GM18517 (cell line): ENCODE data around the gene ARHGAP8.

Source experiments
- ATAC-seq: cut with Tn5 transposase; IDR thresholded peaks from one replicate; pipeline ENCODE4 v1.9.1; 2021; ENCODE audit warnings: mild to moderate bottlenecking, moderate library complexity; ENCODE audit not compliant: unreplicated experiment

Gene ARHGAP8

DNA sequence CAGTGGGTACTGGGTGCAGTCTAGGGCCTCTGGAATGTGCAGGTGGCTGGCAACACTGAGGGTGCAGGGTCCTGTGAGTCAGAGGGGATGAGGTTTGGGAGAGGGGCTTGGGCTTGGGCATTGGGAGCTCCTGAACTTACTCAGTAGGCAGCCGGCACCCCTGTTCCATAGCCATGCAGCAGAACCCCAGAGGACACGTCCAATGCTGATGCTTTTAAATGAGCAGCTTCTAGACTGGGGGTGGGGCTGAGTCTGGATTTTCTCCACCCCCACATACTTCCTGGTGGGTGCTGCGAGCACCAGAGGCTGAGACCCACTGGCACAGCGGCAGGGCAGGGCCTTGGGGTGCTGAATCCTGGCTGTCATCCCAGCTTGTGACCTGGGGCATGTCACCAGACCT lies 71.4 kb downstream of the ARHGAP8 start:
- ATAC-seq, result no peak

DNA sequence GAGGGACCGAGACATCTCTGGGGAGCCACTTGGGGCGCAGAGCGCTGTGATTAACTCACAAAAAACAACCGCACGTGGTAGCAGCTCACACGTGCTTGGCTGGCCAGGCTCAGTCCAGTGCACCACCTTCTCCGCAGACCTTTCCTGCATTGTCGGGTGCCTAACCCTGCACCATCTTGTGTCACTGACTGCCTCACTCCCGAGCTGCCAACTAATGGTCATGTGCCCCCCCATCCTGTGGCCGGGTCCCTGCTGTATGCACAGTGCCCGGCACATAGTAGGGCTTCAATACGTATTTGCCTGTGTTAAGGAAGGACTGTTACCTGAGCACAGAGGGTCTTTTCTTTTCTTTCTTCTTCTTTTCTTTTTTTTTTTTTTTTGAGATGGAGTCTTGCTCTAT lies 71.9 kb downstream of the ARHGAP8 start:
- no peak for ATAC-seq

DNA sequence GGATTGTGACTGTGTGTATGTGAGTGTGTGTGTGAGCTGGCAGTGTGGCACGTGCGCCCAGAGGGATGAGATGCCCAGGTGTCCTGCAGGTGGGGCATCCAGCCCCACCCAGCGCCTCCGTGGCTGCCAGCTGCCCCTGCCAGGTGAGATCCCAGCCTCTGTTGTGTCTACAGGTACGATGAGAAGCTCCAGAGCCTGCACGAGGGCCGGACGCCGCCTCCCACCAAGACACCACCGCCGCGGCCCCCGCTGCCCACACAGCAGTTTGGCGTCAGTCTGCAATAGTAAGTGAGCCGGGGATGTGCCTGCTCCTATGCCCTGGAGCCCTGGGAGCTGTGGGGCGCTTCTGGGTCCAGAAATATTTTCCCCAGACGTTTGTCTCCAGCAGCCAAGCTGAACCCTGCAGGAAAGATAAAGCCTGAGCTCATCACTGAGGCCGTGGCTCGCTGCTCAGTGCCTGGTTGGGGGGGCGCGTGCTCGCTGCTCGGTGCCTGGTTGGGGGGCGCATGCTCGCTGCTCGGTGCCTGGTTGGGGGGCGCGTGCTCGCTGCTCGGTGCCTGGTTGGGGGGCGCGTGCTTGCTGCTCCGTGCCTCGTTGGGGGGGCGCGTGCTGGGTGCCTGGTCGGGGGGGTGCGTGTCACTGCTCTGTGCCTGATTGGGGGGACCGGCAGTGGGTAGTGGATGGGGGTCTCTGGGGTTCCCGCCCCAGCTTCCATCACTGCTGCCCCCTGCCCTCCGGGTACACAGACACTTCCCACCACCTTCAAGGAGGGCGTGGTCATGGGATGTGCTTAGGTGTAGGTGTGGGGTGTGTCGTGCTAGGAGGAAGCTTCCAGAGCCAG lies 73.2 kb downstream of the ARHGAP8 start:
- no peak for ATAC-seq

DNA sequence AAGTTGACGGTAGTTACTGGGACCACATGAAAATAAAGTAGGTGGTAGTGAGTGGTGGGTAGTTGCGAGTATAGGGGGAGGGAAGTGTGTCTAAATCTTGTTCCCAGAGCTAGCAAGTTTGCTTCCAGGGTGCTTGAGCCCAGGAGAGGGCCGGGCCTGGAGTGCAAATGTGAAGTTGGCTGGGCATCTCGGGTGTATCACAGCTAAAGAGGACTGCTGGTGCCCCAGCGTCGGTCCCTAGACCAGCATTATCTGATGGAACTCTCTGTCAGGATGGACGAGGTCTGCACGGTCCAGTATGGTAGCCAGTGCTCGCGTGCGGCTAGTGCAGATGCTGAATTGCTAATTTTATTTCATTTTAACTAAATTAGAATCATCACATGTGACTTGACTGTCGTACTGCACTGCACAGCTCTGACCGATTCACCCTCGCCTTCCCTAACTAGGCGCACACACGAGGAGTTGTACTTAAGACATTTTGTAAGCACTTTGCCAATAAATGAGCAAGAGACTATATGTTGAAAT lies 75.4 kb downstream of the ARHGAP8 start:
- ATAC-seq, result no peak

DNA sequence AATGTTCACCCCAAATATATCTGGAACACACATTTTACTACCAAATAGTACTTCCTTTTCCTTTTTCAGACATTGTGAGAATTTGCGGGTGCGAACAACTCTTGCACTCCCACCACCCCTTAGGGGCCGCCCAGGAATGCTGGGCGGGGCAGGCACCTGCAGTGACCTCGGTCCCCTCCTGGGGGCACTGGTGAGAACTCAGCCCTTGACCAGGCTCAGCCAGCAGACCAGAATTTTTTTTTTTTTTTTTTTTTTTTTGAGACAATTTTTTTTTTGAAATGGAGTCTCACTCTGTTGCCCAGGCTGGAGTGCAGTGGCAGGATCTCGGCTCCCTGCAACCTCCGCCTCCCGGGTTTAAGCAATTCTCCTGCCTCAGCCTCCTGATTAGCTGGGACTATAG lies 75.8 kb downstream of the ARHGAP8 start:
- no peak for ATAC-seq

DNA sequence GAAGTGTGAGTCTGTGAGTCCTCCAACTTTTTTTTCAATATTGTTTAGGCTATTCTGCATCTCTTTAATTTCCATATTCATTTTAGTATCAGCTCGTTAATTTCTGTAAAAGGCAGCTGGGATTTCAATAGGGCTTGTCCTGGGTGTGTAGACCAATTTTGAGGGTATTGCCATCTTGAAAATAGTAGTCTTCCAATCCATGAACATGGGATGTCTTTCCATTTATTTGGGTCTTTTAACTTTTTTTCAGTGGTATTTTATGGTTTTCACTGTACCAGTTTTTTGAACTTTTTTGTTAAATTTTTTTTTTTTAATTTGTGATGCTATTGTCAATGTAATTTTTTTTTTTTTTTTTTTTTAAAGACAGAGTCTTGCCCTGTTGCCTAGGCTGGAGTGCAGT lies 79.5 kb downstream of the ARHGAP8 start:
- no peak for ATAC-seq

DNA sequence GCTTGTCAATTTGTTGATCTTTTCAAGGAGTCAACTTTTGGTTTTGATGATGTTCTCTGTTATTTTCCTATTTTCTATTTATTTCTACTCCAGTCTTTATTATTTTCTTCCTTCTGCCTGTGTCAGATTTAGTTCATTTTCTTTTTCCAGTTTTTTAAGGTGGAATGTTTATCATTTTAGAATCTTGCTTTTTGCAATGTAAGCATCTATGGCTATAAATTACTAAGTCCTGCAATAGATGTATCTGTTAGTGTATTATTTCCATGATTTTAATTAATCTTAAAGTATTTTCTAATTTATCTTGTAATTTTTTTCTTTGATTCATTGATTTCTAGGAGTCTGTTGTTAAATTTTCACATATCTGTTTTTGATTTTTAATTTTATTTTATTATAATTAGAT lies 81.7 kb downstream of the ARHGAP8 start:
- ATAC-seq, result no peak

DNA sequence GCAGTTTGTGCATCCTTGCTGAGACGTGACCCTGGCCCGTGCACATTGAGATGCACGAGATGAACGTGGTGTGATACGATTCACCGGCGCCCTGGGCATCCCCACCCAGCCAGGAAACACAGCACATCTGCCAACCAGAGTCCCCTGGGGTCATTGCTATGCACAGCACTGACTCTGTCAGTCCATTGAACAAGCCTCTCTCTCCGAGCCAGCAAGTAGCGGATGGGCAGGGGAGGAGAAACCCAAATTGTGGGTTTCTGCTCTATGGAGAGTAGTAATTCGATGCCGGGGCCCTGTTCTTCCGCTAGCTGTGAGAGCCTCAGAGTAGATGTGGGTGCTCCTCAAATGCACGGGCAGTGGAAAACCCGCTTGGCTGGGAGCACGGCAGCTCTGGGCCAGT lies 85.1 kb downstream of the ARHGAP8 start:
- ATAC-seq, result no peak

DNA sequence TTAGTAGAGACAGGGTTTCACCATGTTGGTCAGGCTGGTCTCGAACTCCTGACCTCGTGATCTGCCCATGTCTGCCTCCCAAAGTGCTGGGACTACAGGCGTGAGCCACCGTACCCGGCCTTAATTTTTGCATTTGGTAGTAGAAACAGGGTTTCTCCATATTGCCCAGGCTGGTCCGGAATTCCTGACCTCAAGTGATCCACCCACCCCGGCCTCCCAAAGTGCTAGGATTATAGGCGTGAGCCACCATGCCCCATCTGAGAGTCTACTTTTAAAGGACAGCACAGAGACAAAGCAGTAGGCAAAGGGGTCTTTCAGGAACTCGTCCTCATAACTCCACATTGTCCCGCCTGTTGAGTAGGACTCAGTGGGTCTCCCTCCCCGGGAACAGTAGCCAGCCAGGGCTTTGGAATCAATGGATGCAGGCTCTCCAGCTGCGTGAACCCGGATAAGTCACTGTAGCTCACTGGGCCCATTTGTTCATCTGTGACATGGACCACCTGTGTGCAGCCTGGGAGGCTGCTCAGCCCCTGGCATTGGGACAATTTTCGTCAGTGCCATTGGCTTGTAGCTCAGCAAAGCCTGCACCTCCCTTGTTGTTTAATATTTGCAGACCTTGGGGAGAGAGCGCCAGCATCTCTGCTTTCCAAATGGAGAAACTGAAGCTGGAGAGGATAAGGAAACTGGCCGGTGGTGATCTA lies 86.1 kb downstream of the ARHGAP8 start:
- no peak for ATAC-seq

DNA sequence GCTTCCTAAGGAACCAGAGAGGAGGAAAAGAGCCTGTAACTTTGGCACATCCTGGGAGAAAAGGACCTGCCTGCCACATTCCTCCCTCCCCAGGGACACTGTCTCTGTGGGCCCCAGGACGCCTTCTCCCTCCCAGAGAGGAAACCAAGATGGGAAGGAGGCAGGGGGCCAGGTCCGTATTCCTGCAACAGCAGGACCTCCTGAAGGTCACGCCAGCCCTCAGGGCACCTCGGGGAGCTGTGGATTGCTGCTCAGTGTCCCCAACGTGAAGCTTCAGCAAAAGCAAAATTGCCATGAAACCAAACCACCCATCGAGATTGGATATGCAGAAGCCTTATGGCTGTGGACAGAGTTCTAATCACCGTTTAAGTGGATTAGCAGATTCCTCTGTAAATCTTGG lies 86.7 kb downstream of the ARHGAP8 start:
- ATAC-seq, result no peak

DNA sequence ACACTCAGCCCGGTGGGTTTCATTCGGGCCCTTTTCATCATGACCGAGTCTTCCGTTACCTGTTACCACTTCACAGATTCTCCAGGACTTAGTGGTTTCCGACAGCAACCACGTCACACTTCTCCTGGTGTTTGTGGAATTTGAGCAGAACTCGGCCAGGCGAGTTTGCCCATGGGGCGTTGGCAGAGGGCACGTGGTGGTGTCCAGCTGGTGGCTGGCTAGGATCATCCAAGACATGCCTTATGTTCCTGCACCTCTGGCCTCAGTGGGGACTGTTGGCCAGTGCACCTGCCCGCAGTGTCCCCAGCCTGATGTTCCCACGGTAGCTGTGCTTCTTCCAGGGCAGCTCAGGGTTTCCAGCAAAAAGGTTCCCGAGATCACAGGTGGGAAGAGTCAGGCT lies 87.3 kb downstream of the ARHGAP8 start:
- no peak for ATAC-seq

DNA sequence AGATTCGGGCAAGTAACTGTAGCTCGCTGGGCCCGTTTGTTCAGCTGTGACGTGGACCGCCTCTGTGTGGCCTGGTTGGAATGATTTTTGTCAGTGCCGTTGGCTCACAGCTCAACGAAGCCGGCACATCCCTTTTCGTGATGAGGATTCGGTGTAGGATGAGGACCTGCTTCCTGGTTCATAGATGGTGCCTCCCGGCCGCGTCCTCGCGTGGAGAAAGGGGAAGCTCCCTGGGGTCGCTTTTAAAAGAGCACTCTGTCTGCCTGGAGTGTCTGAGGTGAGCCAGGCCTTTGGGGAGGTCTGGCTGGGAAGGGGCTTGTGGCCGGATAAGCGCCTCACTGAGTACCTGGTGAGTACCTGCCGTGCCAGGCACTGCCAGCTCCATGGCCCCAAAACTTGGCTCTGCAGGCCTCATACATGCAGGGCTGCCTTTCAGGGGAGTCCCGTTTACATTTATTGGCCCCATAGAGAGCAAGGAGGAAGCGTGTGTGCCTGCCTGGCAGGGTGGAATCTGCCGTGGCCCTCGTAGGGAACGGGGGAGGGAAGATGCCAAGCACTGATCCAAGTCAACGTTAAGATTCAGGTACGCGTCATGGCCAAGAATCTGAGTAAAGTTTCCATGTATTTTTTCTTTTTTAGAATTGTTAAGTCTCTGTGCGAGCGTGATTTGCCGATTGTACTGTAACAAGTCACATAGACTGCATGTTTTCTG lies 88.4 kb downstream of the ARHGAP8 start:
- ATAC-seq, result no peak

DNA sequence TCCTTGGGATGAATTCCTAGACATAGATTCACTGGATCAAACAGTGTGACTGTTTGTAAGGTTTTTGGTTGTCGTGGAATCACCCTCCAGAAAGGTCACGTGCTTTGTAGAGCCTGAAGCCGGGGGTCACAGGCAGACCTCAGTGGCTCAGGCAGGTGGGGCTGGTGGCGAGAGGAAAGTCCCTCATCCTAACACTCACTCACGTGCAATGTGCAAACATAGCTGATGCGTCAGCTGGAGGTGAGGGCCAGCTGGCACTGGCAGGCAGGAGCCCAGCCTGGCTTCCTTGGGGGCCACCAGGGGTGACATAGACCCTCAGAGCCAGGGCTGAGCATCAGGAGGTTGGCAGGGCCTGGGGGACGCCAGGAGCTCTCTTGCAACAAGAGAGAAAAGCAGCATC lies 90.0 kb downstream of the ARHGAP8 start:
- no peak for ATAC-seq

DNA sequence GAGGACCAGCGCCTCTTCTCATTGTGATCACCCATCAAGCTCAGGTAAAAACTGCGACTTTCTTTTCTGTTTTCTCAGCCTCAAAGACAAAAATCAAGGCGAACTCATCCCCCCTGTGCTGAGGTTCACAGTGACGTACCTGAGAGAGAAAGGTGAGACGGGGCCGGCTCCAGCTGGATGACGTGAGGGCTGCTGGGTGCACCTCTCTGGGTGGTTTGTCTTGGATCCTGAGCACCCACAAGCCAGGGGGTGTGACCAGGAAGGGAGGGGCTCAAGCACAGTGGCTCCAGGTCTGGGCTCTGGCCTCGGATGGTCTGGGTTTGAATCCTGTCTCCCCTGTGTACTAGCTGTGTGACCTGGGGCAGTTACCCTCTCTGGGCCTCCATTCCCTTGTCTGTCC lies 92.8 kb downstream of the ARHGAP8 start:
- no peak for ATAC-seq

DNA sequence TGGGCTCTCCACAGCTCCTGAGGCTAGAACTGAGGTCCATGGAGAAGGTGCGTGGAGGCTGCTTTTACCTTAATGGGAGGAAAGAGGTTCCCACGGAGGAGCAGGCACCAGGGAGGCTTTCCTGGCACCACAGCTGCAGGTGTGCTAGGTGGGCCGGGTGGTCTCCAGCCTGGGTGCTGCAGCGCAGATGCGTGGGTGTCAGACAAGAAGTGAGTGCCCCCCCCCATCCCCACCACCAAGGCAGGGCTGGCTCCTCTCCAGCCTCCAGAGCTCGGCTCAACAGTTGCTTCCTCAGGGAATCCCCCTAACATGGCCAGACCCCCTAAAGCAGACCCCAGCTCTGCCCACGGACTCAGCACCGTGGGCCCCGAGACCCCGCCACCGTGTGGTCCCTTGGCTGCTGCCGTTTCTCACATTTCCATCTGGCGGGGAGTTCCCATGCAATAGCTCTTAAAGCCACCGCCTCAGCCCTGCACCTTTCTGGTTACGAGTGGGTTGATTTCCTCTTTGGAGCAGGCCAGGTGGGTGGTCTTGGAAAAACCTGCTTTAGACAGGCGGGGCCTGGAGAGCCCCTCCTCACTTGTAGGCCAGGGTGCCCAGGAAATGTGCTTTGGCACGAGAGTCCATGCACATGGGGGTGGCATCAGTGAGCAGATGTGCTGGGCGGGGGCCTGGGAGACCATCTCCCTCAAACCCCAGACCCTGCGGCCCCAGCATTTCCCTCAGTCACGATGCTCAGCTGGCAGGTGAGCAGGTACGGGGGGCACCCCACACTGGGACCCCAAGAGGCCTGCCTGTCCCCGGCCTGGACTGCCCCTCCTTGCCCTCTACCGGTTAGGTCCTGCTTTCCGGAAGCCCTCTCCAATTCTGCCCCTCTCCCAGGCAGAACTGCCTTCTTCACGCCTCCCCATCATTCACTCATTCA lies 93.7 kb downstream of the ARHGAP8 start:
- no peak for ATAC-seq

DNA sequence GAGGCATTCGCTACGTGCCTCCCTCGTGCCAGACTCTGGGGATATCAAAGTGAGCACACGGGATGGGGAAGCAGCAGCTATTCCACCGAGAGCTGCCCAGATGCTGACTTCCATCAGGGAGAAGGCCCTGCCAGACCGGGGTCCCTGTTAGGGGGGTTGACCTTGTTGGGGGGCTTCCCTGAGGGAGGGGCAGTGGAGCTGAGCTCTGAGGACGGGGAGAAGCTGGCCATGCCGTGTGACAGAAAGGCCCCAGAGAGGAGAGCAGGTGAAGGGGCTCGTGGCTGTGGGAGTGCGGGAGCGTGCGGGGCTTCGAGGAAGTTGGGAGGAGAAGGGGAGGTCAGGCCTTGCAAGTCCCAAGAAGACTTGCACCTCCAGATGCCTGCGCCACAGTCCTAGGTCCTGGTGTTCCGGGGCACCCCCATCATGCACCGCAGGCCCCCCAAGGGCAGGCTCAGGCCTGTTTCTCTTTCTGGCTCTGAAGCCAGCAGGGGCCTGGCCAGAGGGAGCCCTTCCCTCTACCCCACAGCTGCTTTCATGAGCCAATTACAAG lies 94.4 kb downstream of the ARHGAP8 start:
- ATAC-seq, result no peak

DNA sequence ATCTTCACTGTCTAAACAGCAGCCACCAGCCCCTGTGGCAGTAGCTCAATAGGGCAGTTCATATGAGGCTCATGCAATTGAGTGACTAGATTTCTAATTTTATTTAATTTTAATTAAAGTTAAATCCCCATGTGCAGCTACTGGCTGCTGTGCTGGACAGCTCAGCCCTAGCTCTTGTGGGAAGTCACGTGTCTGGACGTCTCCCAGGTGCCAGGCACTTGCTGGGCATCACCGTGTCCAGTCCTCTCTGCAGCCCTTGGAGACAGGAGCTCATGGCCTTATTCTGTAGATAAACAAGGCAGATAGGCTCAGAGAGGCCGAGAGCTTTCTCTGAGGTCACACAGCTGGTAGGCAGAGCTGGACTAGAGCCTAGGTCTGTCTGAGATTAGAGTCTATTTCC lies 95.0 kb downstream of the ARHGAP8 start:
- ATAC-seq, result no peak

DNA sequence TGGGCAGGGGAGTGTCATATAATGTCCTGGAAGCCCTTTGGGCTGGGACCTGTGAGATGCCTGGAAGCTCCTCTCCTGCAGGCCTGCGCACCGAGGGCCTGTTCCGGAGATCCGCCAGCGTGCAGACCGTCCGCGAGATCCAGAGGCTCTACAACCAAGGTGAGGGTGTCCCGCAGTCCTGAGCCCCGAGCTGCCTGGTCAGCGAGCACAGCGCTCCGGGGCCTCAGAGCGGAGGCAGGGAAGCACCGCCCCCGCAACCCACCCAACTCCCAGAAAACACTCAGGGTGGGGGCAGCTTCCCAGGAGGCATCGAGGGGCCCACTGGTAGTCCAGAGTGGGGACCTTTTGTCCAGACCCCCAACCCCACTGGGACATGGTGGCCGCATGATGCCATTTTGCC lies 95.5 kb downstream of the ARHGAP8 start:
- no peak for ATAC-seq

DNA sequence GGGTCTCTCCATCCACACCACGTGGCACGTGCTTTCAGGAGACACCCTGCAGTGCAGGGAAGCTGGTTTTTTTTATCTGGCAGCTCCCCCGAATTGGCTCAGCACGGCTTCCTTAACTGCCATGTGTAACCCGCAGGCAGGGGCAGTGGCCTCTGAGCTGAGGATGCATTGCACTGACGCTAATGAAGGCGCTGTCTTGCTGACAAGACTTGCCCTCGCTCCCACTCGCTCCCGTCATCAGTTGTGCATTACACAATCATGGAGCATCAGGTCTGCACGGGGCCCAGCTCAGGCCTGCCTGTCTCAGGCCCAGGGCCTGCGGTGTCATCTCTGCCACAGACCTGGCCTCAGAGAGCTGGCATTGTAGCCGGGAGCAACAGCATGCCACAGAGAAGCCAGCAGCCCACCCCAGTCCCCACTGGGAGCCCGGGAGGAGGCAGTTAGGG lies 95.9 kb downstream of the ARHGAP8 start:
- no peak for ATAC-seq

DNA sequence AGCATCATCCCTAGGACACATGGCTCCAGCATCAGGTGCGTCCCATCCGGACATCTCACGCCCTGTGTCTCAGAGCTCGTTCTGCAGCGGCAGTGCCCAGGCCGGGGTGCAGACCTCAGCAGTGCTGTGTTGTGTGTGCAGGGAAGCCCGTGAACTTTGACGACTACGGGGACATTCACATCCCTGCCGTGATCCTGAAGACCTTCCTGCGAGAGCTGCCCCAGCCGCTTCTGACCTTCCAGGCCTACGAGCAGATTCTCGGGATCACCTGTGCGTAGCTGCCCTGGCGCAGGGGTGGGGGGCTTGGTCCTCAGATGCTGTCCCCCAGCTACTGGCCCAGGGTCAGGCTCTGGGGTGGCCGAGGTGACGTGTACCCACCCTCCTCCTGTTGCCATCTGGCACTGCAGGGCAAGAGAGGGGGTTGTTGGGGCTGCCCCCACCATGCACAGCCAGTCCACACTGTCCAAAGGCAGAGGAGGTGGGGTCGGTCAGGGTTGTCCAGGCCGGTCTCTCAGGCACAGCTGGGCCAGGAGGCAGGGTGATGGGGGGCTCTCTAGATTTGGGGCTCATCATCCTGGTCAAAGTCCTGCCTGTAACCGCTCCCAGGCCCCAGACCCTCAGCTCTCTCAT lies 96.5 kb downstream of the ARHGAP8 start:
- no peak for ATAC-seq
